NCI-H1048 (cell line): ENCODE results near the gene MPPE1.

Experiments
- DNase-seq: peaks from one replicate; lab custom pipeline; 2025; lab: John Stamatoyannopoulos, UW

Gene MPPE1

GRCh38 chr18:11884396-11885030 lies 23.6 kb downstream of the MPPE1 start:
- DNase-seq, result no peak

GRCh38 chr18:11883153-11883552 lies 25.0 kb downstream of the MPPE1 start:
- no peak for DNase-seq

GRCh38 chr18:11882636-11883035 lies 25.5 kb downstream of the MPPE1 start:
- no peak for DNase-seq

- no peak for DNase-seq
Measured at GRCh38 chr18:11880586-11881304, 27.4 kb downstream of the MPPE1 start.

DNA sequence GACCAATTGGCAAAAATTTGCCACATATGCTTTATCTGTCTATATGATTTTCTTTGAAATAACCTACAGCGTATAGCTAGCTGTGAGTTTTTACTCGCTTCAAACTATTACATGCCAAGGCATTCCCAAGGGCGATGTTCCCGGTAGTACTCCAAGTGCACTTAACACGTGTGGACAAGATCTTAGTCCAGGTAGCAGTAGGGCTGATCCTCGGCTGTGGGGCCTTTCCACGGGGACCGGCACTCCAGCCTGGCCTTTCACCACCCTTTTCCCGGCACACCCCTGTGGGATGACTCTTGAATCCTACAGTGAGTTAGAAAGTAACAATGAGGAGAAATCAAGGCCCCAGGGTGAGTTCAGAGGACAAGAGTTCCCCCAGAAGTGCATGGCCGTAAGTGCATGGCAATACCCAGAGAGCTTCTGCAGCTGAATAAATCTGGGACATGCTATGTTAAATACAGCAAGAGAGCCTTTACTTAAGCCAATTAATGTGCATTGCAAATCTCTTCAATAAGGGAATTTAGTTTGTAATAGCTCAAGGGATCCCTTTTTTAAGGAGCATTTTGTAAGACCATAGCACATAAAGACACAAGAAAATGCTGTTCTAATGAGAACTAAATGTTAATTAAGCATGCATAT lies 30.5 kb downstream of the MPPE1 start:
- no peak for DNase-seq

DNA sequence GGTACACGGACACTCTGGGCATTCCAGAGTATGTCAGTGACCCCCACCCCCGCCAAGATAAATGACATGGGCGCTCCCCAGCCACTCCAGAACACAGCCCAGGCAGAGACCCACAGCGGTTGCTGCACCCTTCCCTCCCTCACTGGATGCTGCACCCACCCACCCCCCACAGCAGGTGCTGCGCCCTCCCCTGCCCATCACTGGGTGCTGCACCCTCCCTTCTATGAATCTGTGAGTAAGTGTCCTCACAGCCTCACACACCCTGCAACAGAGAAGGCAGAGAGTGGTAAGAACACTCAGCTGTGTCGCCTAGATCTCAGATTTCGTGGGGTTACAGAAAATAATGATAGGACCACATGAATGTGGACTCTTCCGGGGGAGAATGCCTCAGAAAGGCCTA lies 33.4 kb downstream of the MPPE1 start:
- no peak for DNase-seq

- DNase-seq, result no peak
Measured at GRCh38 chr18:11873670-11874340, 34.3 kb downstream of the MPPE1 start.

- DNase-seq, result no peak
Measured at GRCh38 chr18:11872479-11873136, 35.5 kb downstream of the MPPE1 start.

DNA sequence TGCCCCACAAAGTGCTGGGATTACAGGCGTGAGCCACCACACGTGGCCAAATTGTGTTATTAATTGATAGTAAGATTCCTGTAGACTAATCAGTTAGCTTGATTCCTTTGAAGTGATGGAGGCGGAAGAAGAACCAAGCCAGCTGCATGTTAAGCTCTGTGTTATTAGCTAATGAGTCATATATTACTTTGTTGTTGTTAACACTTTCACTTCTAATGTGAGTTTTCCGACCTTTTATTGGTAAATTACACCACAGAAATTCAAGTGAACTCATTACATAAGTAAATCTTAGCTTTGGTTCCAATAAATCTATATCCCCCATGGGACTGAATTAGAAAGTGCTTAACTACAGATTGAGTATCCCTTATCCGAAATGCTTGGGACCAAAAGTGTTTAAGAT lies 36.6 kb downstream of the MPPE1 start:
- DNase-seq, result no peak

DNA sequence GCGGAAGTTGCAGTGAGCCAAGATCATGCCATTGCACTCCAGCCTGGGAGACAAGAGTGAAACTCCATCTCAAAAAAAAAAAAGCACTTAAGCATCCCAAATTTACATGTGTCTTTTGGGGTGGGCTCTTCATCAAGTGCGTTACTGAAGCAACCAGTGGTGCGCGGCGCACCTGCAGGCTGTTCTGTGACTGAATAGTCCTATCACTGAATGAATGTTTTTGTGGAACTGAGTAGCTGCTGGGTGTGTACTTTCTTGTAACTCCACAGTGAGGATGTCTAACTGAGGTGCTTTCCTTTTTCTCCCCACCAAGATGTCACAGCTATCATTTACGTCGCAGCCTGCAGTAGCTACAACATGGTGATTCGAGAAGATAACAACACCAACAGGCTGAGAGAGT lies 39.9 kb downstream of the MPPE1 start:
- DNase-seq, result no peak

GRCh38 chr18:11866764-11867163 lies 41.4 kb downstream of the MPPE1 start:
- no peak for DNase-seq

GRCh38 chr18:11866329-11866728 lies 41.8 kb downstream of the MPPE1 start:
- no peak for DNase-seq

DNA sequence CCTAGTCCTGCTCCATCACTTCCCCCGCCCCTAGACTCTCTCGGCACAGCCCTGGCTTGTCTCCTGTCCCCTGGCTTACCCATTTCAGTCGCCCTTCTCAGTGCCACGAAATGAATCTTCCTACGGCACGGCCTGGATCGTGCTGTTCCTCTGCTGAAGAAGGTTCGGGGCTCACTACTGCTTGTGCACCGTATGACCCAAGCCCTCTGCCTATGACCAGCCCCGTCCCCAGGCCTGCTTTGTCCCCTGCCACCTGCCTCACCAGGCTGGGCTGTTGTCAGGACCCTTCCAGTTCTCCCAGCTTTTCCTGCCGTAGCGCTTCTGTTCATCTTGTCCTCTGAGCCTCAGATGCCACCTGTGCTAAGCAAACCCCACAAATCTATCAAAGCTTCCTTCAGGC lies 43.0 kb downstream of the MPPE1 start:
- no peak for DNase-seq

DNA sequence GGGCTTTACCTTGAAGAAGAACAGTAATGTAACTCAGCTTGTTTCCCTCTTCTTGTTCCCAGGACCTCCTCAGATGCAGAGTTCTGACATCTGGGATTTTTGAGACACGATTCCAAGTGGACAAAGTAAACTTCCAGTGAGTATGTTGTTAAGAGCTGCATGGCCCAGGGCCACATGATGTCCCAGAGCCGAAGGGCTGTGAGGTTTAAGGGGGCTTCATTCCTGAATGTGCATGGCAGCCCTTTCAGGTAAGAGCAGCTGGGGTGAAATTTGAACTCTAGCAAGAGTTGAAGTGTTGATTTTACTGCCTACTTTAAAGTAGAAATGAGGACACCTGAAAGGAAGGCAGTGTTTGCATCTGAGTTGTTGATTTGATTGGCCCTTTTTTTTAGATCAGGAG lies 43.6 kb downstream of the MPPE1 start:
- DNase-seq, result no peak

- no peak for DNase-seq
Measured at GRCh38 chr18:11862468-11863137, 45.5 kb downstream of the MPPE1 start.

DNA sequence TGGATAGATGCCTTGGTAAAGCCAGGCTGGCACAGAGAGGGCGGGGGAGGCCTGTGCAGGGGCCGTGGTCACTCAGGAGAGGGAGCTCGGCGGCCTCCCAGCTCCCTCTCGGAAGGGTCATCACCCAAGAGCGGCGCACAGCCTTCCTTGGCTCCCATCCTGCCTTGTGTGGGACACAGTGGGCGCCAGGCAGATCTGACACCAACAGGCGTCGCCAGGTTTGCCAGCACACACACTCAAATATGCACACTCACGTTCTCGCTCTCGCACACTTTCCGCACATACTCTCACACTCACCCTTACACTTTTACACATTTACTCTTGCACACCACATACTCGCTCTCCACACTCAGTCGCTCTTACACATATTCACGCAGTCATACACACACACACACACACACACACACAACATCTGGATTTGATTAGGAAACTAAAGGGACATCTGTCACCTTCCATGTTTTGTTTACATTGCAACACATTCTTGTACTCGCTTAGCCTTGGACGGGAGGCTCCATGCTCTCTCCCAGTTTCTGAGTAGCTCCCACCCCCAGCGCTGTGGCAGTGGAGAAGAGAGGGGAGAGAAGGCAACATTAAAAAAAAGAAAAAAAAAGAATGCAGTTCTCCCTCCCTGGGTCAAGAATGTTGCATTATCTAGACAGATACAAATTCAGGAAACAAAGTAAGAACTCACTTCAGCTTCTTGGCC lies 46.4 kb downstream of the MPPE1 start:
- DNase-seq, result no peak

GRCh38 chr18:11860594-11861450 lies 47.3 kb downstream of the MPPE1 start:
- no peak for DNase-seq

- no peak for DNase-seq
Measured at GRCh38 chr18:11859903-11860407, 48.2 kb downstream of the MPPE1 start.

DNA sequence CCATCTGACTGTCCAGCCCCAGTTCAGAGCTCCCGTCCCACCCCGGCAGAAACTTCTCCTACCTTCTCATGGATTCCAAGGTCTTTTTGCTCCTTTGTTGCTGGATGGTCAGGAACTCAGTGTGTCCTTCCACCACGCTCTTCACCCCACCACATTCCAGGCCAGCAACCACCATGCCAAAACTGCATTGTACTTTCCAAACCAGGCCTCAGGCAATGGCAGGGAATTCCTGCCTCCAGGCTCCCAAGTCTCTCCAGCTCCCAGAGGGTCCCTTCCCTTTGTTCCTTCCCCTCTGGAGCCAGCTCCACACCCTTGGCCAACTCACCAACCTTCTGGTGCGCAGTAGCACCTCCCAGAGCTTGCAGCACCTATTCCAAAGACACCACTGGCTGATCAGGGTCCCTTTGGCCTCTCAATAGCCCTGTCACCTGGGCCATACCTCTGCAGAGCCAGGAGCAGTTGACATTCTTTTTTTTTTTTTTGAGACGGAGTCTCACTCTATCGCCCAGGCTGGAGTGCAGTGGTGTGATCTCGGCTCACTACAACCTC lies 48.8 kb downstream of the MPPE1 start:
- no peak for DNase-seq
